Activated T-cell treated with anti-CD3 and anti-CD28 coated beads, Interleukin-2, amount 50 U/mL, for 24 hours (primary cell): ENCODE measurements around the gene PSG5.
"Not testable (repeated sequence)": the region's sequence is repeated elsewhere in the genome, so short reads cannot be mapped to it uniquely, and the experiment has no call there.

Source experiments
- DNase-seq: peaks from one replicate; pipeline ENCODE4 v3.0.0-alpha.2; 2020
- H3K27ac Mint-ChIP-seq: 2 replicates; pipeline ENCODE4 v1.8.0; 2020; ENCODE audit warnings: mild to moderate bottlenecking, mixed read lengths
- H3K27me3 Mint-ChIP-seq: 2 replicates; pipeline ENCODE4 v1.8.0; 2020; ENCODE audit warnings: mixed read lengths
- H3K36me3 Mint-ChIP-seq: 2 replicates; pipeline ENCODE4 v1.8.0; 2020; ENCODE audit warnings: low read depth, mixed read lengths
- H3K4me1 Mint-ChIP-seq: 2 replicates; pipeline ENCODE4 v1.8.0; 2020; ENCODE audit warnings: low read depth, mixed read lengths
- H3K4me3 Mint-ChIP-seq: 2 replicates; pipeline ENCODE4 v1.8.0; 2020; ENCODE audit warnings: mild to moderate bottlenecking, moderate library complexity, mixed read lengths
- H3K9me3 Mint-ChIP-seq: 2 replicates; pipeline ENCODE4 v1.8.0; 2020; ENCODE audit warnings: mixed read lengths

The PSG5 gene

GRCh38 chr19:43201337-43201801 is 15.0 kb upstream of the PSG5 start:
- H3K27ac Mint-ChIP-seq, DNase-seq, H3K36me3 Mint-ChIP-seq, H3K9me3 Mint-ChIP-seq, H3K4me3 Mint-ChIP-seq, H3K4me1 Mint-ChIP-seq, H3K27me3 Mint-ChIP-seq: not testable (repeated sequence)

GRCh38 chr19:43198686-43199419 is 12.5 kb upstream of the PSG5 start:
- not testable (repeated sequence) for H3K4me1 Mint-ChIP-seq, DNase-seq, H3K9me3 Mint-ChIP-seq, H3K27ac Mint-ChIP-seq, H3K36me3 Mint-ChIP-seq, H3K4me3 Mint-ChIP-seq
- H3K27me3 Mint-ChIP-seq, result peaks cover 21% of the 10 kb centered on the region

DNA sequence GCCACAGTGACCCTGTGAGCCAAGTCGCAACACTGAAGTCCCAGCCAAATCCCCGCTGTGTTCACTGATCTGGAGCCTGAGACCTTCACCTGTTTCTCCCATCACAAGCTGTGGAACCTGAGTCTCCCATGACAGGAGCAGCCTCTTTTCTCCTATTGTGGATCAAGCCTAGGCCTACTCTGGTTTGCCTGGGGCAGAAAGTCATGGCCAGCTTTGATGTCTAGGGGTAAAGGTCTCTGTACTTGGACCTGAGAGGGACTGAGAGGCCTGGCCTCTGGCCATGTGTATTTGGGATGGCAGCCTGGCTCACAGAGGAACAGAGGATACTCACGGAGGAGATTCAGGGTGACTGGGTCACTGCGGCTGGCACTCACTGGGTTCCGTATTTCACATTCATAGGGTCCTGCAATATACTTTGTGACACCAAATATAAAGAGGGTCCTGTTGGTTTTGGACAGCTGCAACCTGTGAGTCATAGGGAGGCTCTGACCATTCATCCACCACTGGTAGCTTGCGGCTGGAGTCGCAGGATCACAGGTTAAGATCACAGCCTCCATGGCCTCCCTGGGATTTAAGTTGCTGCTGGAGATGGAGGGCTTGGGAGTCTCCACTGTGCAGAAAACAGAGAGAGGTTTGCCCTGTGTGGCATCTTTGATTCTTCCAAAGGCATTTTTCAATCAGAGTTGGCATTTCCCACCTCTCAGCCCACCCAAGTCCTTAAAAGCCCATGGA is 11.5 kb upstream of the PSG5 start:
- DNase-seq, H3K9me3 Mint-ChIP-seq, H3K4me3 Mint-ChIP-seq, H3K4me1 Mint-ChIP-seq, H3K36me3 Mint-ChIP-seq, H3K27ac Mint-ChIP-seq: not testable (repeated sequence)
- H3K27me3 Mint-ChIP-seq, result peaks cover 22% of the 10 kb centered on the region

DNA sequence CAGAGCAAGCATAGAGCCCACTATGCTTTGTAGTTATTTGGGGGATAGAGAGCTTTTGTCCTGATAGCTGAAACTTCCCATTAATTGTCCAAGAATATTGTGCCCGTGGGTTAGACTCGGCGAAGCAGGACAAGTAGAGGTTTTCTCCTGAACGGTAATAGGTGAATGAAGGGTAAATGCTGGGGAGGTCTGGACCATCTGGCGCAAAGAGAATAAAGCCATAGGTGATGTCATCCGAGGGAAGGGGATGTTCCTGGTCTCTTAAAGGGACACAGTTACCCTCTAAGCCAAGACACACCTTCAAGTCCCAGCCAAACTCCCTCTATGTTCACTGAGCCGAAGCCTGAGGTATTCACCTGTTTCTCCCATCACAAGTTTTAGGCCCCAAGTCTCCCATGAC is 8.1 kb upstream of the PSG5 start:
- not testable (repeated sequence) for H3K4me1 Mint-ChIP-seq, H3K27ac Mint-ChIP-seq, DNase-seq, H3K36me3 Mint-ChIP-seq, H3K4me3 Mint-ChIP-seq, H3K9me3 Mint-ChIP-seq
- peaks cover 42% of the 10 kb centered on the region for H3K27me3 Mint-ChIP-seq

DNA sequence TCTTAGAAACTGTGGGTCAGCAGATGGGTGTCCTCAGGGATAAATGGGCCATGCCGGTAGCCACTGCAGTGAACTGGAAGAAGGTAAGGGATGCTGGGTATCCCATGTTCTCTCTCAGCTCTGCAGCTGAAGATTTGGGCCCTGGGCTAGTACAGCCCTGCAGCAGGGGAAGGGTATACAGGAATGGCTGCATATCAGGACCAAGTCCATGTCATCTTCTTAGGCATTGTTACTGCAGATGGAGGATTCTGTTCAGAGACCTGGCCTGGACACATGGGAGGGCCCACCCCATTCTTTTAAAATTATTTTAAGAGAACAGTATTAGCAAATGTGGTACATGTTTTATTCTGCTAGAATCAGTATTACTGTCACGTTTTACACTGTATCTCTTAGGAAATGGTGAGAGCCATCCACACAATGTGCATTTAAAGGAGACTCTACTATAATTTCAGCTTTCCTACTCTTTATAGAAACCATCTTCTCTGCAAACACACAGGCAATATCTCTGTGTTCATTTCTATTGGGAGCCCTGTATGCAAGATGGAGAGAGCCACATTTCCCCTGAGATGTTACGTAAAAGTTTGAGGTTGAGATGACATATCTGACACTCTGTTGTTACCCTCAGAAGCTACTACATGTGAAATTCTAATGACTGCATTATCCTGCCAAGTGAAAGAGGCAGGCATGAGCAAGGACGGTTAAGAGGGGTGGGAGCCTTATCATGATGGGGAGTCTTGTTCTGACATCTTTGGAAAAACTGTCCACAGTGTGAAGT is 6.2 kb upstream of the PSG5 start:
- peaks cover 43% of the 10 kb centered on the region for H3K27me3 Mint-ChIP-seq
- H3K9me3 Mint-ChIP-seq, H3K36me3 Mint-ChIP-seq, H3K4me3 Mint-ChIP-seq, H3K4me1 Mint-ChIP-seq, DNase-seq, H3K27ac Mint-ChIP-seq: not testable (repeated sequence)

DNA sequence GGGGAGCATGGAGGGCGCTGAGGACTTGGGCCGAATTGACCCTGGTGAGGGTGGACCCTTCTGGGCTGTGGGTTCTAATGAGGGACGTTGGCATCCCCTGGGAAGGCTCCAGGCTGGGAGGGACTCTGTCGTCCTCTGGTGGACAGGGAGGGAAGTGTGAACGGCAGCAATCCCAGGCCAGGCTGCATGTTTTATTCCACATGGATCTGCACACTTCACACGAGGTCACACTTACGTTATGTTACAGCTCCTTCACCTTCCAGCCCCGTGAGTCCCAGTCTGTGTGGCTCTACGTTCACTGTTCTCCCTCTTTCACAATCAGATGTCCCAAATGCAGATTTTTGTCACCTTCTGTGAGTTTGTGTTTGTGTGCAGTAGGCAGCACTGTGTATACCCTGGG is 1.8 kb upstream of the PSG5 start:
- H3K9me3 Mint-ChIP-seq, H3K4me1 Mint-ChIP-seq, H3K36me3 Mint-ChIP-seq, H3K4me3 Mint-ChIP-seq, DNase-seq, H3K27ac Mint-ChIP-seq: not testable (repeated sequence)
- peaks cover 27% of the 10 kb centered on the region for H3K27me3 Mint-ChIP-seq

DNA sequence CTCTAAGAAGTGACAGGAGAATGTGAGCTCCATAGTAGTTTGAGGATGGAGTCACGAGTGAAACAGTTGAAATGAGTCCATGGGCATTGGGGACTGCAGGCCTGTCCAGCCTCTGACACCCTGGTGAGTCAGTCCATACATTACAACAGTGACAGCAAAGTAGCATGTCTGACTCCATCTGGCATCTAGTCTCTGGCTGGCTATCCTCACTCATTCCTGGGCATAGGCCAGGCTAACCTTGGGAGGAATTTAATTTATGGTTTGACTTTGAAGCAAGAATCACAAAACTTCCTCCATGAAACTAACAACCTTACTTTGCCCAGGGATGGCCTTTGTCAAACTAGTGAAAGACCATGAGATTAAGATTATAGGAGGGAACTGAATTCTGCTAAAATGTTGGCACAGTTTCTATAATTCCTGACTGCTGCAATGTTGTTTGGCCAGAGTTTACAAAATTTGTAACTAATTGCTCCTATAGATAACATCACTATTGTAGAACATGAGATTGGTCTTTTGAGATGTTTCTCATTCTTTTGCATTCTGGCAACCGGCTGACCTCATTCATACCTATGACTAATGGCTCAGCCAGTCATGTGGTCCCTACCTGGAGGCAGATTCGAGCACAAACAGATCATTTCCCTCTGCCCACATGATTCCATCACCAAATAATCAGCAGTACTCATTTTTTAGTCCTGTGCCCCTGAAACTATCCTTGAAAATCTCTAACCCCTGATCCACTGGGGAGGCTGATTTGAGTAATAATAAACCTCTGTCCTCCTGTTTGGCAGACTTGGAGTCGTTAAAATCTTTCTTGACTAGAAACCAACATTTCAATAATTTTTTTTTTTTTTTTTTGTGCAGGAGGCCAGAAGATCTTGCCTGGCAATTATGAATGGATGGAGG is 4.2 kb downstream of the PSG5 start:
- not testable (repeated sequence) for DNase-seq, H3K4me1 Mint-ChIP-seq, H3K9me3 Mint-ChIP-seq, H3K27ac Mint-ChIP-seq, H3K36me3 Mint-ChIP-seq, H3K4me3 Mint-ChIP-seq, H3K27me3 Mint-ChIP-seq

- H3K4me3 Mint-ChIP-seq, H3K27ac Mint-ChIP-seq, H3K27me3 Mint-ChIP-seq, H3K36me3 Mint-ChIP-seq, H3K4me1 Mint-ChIP-seq, H3K9me3 Mint-ChIP-seq, DNase-seq: not testable (repeated sequence)
Measured at GRCh38 chr19:43179569-43180147, 6.7 kb downstream of the PSG5 start.

DNA sequence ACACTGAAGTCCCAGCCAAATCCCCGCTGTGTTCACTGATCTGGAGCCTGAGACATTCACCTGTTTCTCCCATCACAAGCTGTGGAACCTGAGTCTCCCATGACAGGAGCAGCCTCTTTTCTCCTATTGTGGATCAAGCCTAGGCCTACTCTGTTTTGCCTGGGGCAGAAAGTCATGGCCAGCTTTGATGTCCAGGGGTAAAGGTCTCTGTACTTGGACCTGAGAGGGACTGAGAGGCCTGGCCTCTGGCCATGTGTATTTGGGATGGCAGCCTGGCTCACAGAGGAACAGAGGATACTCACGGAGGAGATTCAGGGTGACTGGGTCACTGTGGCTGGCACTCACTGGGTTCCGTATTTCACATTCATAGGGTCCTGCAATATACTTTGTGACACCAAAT is 7.8 kb downstream of the PSG5 start:
- H3K9me3 Mint-ChIP-seq, H3K27ac Mint-ChIP-seq, H3K4me1 Mint-ChIP-seq, H3K4me3 Mint-ChIP-seq, DNase-seq, H3K36me3 Mint-ChIP-seq: not testable (repeated sequence)
- H3K27me3 Mint-ChIP-seq, result peaks cover 10% of the 10 kb centered on the region

DNA sequence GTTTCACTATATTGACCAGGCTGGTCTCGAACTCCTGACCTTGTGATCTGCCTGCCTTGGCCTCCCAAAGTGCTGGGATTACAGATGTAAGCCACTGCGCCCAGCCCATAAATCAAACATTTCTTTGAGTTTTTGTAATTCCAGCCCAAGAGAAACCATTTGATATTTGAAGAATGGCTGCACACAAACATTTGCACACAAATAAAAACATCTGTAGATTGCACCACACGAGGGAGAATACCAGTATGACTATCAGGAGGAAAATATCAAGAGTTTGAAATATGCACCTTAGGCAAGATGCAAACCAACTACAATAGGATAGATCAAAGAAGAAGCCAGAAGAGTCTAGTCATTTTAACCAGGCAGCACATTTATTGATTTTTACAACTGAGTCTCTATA is 20.4 kb downstream of the PSG5 start:
- H3K27me3 Mint-ChIP-seq, result peaks cover 28% of the 10 kb centered on the region
- not testable (repeated sequence) for H3K9me3 Mint-ChIP-seq, H3K4me1 Mint-ChIP-seq, H3K36me3 Mint-ChIP-seq, H3K27ac Mint-ChIP-seq, DNase-seq, H3K4me3 Mint-ChIP-seq

- not testable (repeated sequence) for DNase-seq, H3K4me3 Mint-ChIP-seq, H3K9me3 Mint-ChIP-seq, H3K36me3 Mint-ChIP-seq, H3K27ac Mint-ChIP-seq, H3K4me1 Mint-ChIP-seq
- H3K27me3 Mint-ChIP-seq, result peaks cover 28% of the 10 kb centered on the region
Measured at GRCh38 chr19:43163135-43163534, 23.2 kb downstream of the PSG5 start.

DNA sequence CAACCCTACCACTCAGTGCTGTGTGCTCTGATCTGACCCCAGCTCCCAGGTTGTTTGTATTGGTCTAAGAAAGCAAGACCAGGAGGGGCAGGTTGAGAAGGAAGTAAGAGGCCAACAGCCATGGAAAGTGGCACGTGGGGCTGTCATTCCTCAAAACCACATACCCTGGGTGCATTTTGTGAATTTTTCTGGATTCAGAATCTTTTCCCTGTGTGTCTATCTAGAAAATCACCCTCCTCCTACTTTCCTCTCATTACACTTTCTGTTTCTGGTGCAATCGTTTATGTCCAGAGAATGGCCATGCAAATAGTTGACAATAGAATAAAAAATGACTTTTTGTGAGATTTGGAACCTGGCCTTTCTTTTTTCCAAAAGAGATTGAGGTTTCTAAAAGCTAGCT is 24.1 kb downstream of the PSG5 start:
- H3K9me3 Mint-ChIP-seq, H3K27ac Mint-ChIP-seq: not testable (repeated sequence)
- peaks cover 28% of the 10 kb centered on the region for H3K27me3 Mint-ChIP-seq

GRCh38 chr19:43152214-43152613 is 34.1 kb downstream of the PSG5 start:
- H3K27ac Mint-ChIP-seq, result no peak overlapping the region
- no peak for DNase-seq
- H3K4me3 Mint-ChIP-seq, result no peak overlapping the region
- peaks cover 11% of the 10 kb centered on the region for H3K27me3 Mint-ChIP-seq
- H3K36me3 Mint-ChIP-seq, result no peaks in the 10 kb centered on the region
- peaks cover 6% of the 10 kb centered on the region for H3K9me3 Mint-ChIP-seq
- H3K4me1 Mint-ChIP-seq, result no peaks in the 10 kb centered on the region

More for the DNA sequence above, 24.1 kb downstream of the PSG5 start:
- DNase-seq, H3K36me3 Mint-ChIP-seq, H3K4me3 Mint-ChIP-seq, H3K4me1 Mint-ChIP-seq: not testable (repeated sequence)

DNA sequence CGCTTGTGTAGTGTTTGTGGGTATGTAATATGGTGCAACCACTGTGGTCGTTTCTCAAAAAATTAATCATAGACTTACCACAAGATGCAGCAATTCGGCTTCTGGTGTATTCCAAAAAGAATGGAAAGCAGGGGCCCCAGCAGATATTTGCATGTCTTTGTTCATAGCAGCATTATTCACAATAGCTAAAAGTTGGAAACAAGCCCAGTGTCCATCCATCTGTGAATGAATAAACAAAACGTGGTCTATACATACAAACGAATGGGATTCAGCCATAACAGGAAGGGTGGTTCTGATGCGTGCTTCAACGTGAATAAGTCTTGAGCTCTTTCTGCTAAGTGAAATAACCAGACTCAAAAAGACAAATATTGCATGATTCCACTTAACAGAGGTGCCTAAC is 36.5 kb downstream of the PSG5 start:
- H3K27me3 Mint-ChIP-seq, result peaks cover 23% of the 10 kb centered on the region
- H3K9me3 Mint-ChIP-seq, H3K4me3 Mint-ChIP-seq, H3K36me3 Mint-ChIP-seq, DNase-seq, H3K4me1 Mint-ChIP-seq, H3K27ac Mint-ChIP-seq: not testable (repeated sequence)
